ENCODE results near the gene GPD2.

The GPD2 gene

GRCh38 chr2:156541229-156541628, 105.0 kb downstream of the GPD2 start:
- in situ Hi-C loops (cut with MboI; ENCODE audit: low sequenced_read_pairs, unreplicated experiment) = no loop called here
- DNase-seq (ENCODE audit: low spot score) = no peak
- no peak for TF ChIP-seq CTCF (IDR thresholded peaks at IDR 0.05; ENCODE audit: borderline replicate concordance, control extremely low read depth, extremely low read depth, insufficient read depth, missing control alignments)

GRCh38 chr2:156541706-156542105, 105.5 kb downstream of the GPD2 start:
- no peak for TF ChIP-seq CTCF (IDR thresholded peaks at IDR 0.05; ENCODE audit: borderline replicate concordance, control extremely low read depth, extremely low read depth, insufficient read depth, missing control alignments)
- no peak for DNase-seq (ENCODE audit: low spot score)
- in situ Hi-C loops (cut with MboI; ENCODE audit: low sequenced_read_pairs, unreplicated experiment) = no loop called here

DNA sequence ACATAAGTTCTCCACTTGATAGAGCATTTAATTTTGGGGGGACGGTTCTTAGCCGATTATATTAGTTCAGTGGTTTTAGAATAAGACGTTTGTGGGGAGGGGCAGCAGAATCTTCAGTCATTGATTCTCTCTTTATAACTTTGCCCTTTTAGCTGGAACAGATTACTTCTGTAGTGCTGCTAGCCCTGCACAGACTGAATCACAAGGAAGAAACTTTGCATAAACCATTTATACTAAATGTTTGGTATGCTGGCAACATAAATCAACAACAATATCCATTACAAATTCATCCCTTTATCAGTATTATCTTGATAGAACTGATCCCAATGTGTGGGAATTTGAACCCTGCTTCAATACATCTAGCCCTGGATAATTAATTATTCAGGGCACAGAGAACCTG, 112.2 kb downstream of the GPD2 start:
- DNase-seq (ENCODE audit: low spot score) = no peak
- in situ Hi-C loops (cut with MboI; ENCODE audit: low sequenced_read_pairs, unreplicated experiment) = no loop called here
- no peak for TF ChIP-seq CTCF (IDR thresholded peaks at IDR 0.05; ENCODE audit: borderline replicate concordance, control extremely low read depth, extremely low read depth, insufficient read depth, missing control alignments)

DNA sequence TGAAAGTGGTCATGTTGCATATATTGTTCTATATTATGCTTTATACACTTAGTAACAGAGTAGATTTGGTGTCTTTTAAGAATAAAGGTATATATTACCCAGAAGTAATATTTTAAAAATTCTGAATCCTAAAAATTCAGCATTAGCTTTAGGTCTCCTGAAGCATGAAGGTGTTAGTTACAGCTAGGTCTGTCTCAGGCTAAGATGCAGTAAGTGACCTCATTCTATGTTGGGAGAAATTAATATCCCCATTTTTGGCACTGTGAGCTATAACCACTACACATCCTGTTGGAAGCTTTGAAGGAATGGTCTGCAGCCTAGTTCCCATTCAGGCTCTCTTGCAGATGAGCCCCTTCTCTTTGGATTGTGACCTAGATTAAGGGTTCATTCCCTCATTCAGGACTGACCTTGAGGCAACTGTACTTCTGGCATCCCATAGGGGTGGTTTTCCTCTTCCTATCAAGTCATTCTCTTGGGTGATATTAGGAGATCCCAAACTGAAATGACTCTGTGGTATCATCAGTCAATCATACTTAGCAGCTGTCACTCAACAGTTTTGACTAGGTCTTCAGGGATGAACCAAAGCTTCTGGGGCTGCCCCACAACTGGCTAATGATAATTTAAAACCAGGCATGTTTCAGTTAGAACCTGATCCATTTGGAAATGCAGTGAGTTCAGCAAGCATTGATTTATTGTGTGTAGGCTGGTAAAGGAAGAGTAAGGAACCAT, 117.7 kb downstream of the GPD2 start:
- TF ChIP-seq CTCF (IDR thresholded peaks at IDR 0.05; ENCODE audit: borderline replicate concordance, control extremely low read depth, extremely low read depth, insufficient read depth, missing control alignments) = no peak
- no peak for DNase-seq (ENCODE audit: low spot score)
- in situ Hi-C loops (cut with MboI; ENCODE audit: low sequenced_read_pairs, unreplicated experiment) = no loop called here

GRCh38 chr2:156561326-156561725, 125.1 kb downstream of the GPD2 start:
- TF ChIP-seq CTCF (IDR thresholded peaks at IDR 0.05; ENCODE audit: borderline replicate concordance, control extremely low read depth, extremely low read depth, insufficient read depth, missing control alignments) = no peak
- in situ Hi-C loops (cut with MboI; ENCODE audit: low sequenced_read_pairs, unreplicated experiment) = no loop called here
- no peak for DNase-seq (ENCODE audit: low spot score)

- in situ Hi-C loops (cut with MboI; ENCODE audit: low sequenced_read_pairs, unreplicated experiment) = no loop called here
- no peak for TF ChIP-seq CTCF (IDR thresholded peaks at IDR 0.05; ENCODE audit: borderline replicate concordance, control extremely low read depth, extremely low read depth, insufficient read depth, missing control alignments)
Observed at GRCh38 chr2:156562124-156562523, 125.9 kb downstream of the GPD2 start.

More at GRCh38 chr2:156562124-156562523, 125.9 kb downstream of the GPD2 start:
- no peak for DNase-seq (ENCODE audit: low spot score)

Data from GM13976 (cell line).